ENCODE data around the gene TSC1.
"Not testable (repeated sequence)": the region's sequence is repeated elsewhere in the genome, so short reads cannot be mapped to it uniquely, and the experiment has no call there.

The TSC1 gene

DNA sequence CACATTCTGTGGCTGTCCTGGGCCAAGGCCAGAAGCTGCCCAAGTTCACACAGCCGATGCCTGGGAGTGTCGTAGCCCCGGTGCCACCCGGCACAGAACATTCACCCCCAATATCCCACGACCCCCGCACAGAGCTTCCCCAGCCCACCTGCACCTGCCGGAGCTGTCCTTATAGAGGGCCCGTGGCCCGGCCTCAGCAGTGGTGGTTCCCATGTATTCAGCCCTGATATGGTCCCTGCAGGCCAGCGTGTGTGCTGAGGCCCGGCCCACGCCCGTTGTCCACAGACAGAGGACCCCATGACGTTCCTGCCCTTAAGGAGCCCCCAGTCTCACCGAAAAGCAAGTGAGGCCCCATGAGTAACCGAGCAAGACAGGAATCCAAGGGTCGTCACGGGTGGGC, 28.8 kb upstream of the TSC1 start:
- H3K9me3 ChIP-seq (ENCODE audit: insufficient read depth, low read depth, low read length): no peaks in the 10 kb centered on the region
- H3K4me1 ChIP-seq (ENCODE audit: insufficient read depth, low read length): no peaks in the 10 kb centered on the region
- H3K27me3 ChIP-seq (ENCODE audit: insufficient read depth, low read length): peaks cover 39% of the 10 kb centered on the region
- H3K9ac ChIP-seq (ENCODE audit: low read depth, low read length): no peak overlapping the region
- no peak overlapping the region for H3K27ac ChIP-seq (ENCODE audit: low read length)
- no peak overlapping the region for H3K4me3 ChIP-seq (ENCODE audit: low read length)
- H3K36me3 ChIP-seq (ENCODE audit: insufficient read depth, low read depth, low read length): no peaks in the 10 kb centered on the region

- no peak overlapping the region for H3K9ac ChIP-seq (ENCODE audit: low read depth, low read length)
- H3K36me3 ChIP-seq (ENCODE audit: insufficient read depth, low read depth, low read length): no peaks in the 10 kb centered on the region
- no peaks in the 10 kb centered on the region for H3K9me3 ChIP-seq (ENCODE audit: insufficient read depth, low read depth, low read length)
- peaks cover 26% of the 10 kb centered on the region for H3K27me3 ChIP-seq (ENCODE audit: insufficient read depth, low read length)
- no peak overlapping the region for H3K27ac ChIP-seq (ENCODE audit: low read length)
- H3K4me3 ChIP-seq (ENCODE audit: low read length): no peak overlapping the region
- H3K4me1 ChIP-seq (ENCODE audit: insufficient read depth, low read length): no peaks in the 10 kb centered on the region
Measured at GRCh38 chr9:132970324-132971062, 26.1 kb upstream of the TSC1 start.

- Histone ChIP-seq H3K4me3 (ENCODE audit: low read length) (no peak overlapping the region), H3K9ac (ENCODE audit: low read depth, low read length) (no peak overlapping the region), H3K9me3 (ENCODE audit: insufficient read depth, low read depth, low read length) (no peaks in the 10 kb centered on the region), H3K27me3 (ENCODE audit: insufficient read depth, low read length) (peaks cover 19% of the 10 kb centered on the region), H3K27ac (ENCODE audit: low read length) (no peak overlapping the region), H3K36me3 (ENCODE audit: insufficient read depth, low read depth, low read length) (no peaks in the 10 kb centered on the region), H3K4me1 (ENCODE audit: insufficient read depth, low read length) (no peaks in the 10 kb centered on the region)
Measured at GRCh38 chr9:132969783-132970182, 25.4 kb upstream of the TSC1 start.

DNA sequence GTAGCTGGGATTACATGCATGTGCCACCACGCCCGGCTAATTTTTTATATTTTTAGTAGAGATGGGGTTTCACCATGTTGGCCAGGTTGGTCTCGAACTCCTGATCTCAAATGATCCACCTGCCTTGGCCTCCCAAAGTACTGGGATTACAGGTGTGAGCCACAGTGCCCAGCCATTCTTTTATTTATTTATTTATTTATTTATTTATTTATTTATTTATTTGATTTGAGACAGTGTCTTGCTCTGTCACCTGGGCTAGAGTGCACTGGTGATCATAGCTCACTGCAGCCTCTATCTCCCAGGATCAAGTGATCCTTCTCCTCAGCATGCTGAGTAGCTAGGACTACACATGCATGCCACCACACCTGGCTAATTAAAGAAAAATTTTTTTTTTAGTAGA, 23.5 kb upstream of the TSC1 start:
- not testable (repeated sequence) for H3K4me1 ChIP-seq (ENCODE audit: insufficient read depth, low read length); H3K4me3 ChIP-seq (ENCODE audit: low read length); H3K27ac ChIP-seq (ENCODE audit: low read length); H3K36me3 ChIP-seq (ENCODE audit: insufficient read depth, low read depth, low read length); H3K27me3 ChIP-seq (ENCODE audit: insufficient read depth, low read length); H3K9ac ChIP-seq (ENCODE audit: low read depth, low read length); H3K9me3 ChIP-seq (ENCODE audit: insufficient read depth, low read depth, low read length)

- Histone ChIP-seq H3K9ac (ENCODE audit: low read depth, low read length) (no peak overlapping the region), H3K27me3 (ENCODE audit: insufficient read depth, low read length) (no peaks in the 10 kb centered on the region), H3K36me3 (ENCODE audit: insufficient read depth, low read depth, low read length) (no peaks in the 10 kb centered on the region), H3K9me3 (ENCODE audit: insufficient read depth, low read depth, low read length) (no peaks in the 10 kb centered on the region), H3K4me1 (ENCODE audit: insufficient read depth, low read length) (no peaks in the 10 kb centered on the region), H3K4me3 (ENCODE audit: low read length) (no peak overlapping the region), H3K27ac (ENCODE audit: low read length) (no peak overlapping the region)
Measured at GRCh38 chr9:132965478-132965877, 21.1 kb upstream of the TSC1 start.

GRCh38 chr9:132961002-132961401, 16.6 kb upstream of the TSC1 start:
- Histone ChIP-seq H3K27ac (ENCODE audit: low read length) (no peak overlapping the region), H3K4me3 (ENCODE audit: low read length) (no peak overlapping the region), H3K9me3 (ENCODE audit: insufficient read depth, low read depth, low read length) (no peaks in the 10 kb centered on the region)

GRCh38 chr9:132957805-132958204, 13.4 kb upstream of the TSC1 start:
- H3K4me1 ChIP-seq (ENCODE audit: insufficient read depth, low read length): no peaks in the 10 kb centered on the region
- no peaks in the 10 kb centered on the region for H3K36me3 ChIP-seq (ENCODE audit: insufficient read depth, low read depth, low read length)
- H3K27me3 ChIP-seq (ENCODE audit: insufficient read depth, low read length): peaks cover 8% of the 10 kb centered on the region; the same call in 1 of the 2 replicates
- H3K9ac ChIP-seq (ENCODE audit: low read depth, low read length): no peak overlapping the region
- H3K27ac ChIP-seq (ENCODE audit: low read length): no peak overlapping the region
- H3K9me3 ChIP-seq (ENCODE audit: insufficient read depth, low read depth, low read length): no peaks in the 10 kb centered on the region; the same call in 1 of the 2 replicates
- H3K4me3 ChIP-seq (ENCODE audit: low read length): no peak overlapping the region

More at GRCh38 chr9:132961002-132961401, 16.6 kb upstream of the TSC1 start:
- Histone ChIP-seq H3K27me3 (ENCODE audit: insufficient read depth, low read length) (peaks cover 8% of the 10 kb centered on the region; the same call in 1 of the 2 replicates), H3K4me1 (ENCODE audit: insufficient read depth, low read length) (no peaks in the 10 kb centered on the region), H3K36me3 (ENCODE audit: insufficient read depth, low read depth, low read length) (no peaks in the 10 kb centered on the region), H3K9ac (ENCODE audit: low read depth, low read length) (no peak overlapping the region)

DNA sequence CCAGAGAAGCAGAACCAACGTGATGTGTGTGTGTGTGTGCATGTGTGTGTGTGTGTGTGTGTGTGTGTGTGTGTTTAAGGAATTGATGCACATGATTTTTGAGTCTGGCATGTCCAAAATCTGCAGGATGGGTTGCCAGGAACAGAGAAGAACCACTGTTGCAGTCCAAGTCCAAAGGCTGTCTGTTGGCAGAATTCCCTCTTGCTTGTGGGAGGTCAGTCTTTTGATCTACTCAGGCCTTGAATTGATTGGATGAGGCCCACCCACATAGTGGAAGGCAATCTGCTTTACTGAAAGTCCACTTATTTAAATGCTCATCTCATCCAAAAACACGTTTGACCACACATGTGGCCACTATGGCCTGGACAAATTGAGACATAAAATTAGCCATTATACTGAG, 11.4 kb upstream of the TSC1 start:
- Histone ChIP-seq H3K9me3 (ENCODE audit: insufficient read depth, low read depth, low read length) (no peaks in the 10 kb centered on the region; the same call in 1 of the 2 replicates), H3K36me3 (ENCODE audit: insufficient read depth, low read depth, low read length) (no peaks in the 10 kb centered on the region), H3K4me3 (ENCODE audit: low read length) (no peak overlapping the region), H3K4me1 (ENCODE audit: insufficient read depth, low read length) (no peaks in the 10 kb centered on the region), H3K27ac (ENCODE audit: low read length) (no peak overlapping the region), H3K27me3 (ENCODE audit: insufficient read depth, low read length) (peaks cover 8% of the 10 kb centered on the region; the same call in 1 of the 2 replicates), H3K9ac (ENCODE audit: low read depth, low read length) (no peak overlapping the region)

DNA sequence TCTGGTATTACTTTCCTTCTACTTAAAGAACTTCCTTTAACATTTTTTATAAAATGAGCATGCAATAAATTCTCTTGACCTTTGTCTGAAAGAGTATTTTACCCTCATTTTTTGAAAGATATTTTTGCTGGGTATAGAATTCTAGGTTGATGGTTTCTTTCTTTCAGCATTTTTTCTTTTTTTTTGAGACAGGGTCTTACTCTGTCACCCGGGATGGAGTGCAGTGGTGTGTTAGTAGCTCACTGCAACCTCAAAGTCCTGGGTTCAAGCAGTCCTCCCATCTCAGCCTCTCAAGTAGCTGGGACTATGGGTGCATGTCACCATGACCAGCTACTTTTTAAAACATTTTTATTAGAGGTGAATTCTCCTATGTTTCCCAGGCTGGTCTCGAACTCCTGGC, 10.7 kb upstream of the TSC1 start:
- no peak overlapping the region for H3K27ac ChIP-seq (ENCODE audit: low read length)
- H3K4me3 ChIP-seq (ENCODE audit: low read length): no peak overlapping the region
- H3K36me3 ChIP-seq (ENCODE audit: insufficient read depth, low read depth, low read length): no peaks in the 10 kb centered on the region
- H3K27me3 ChIP-seq (ENCODE audit: insufficient read depth, low read length): peaks cover 8% of the 10 kb centered on the region; the same call in 1 of the 2 replicates
- no peaks in the 10 kb centered on the region; the same call in 1 of the 2 replicates for H3K9me3 ChIP-seq (ENCODE audit: insufficient read depth, low read depth, low read length)
- H3K4me1 ChIP-seq (ENCODE audit: insufficient read depth, low read length): no peaks in the 10 kb centered on the region
- no peak overlapping the region for H3K9ac ChIP-seq (ENCODE audit: low read depth, low read length)

DNA sequence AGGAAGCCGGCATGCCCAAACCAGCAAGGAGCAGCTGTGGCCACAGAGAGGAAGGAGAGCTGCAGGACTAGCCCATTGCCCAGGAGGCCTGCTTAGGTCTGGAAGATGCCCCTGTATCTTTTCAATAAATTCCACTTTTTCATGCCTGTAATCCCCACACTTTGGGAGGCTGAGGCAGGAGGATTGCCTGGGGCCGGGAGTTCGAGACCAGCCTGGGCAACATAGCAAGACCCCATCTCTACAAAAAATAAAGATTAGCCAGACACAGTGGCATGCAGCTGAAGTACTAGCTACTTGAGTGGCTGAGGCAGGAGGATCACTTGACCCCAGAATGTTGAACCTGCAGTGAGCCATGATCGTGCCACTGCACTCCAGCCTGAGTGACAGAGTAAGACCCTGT, 5.3 kb upstream of the TSC1 start:
- Histone ChIP-seq H3K27ac (ENCODE audit: low read length) (no peak overlapping the region), H3K36me3 (ENCODE audit: insufficient read depth, low read depth, low read length) (no peaks in the 10 kb centered on the region), H3K4me3 (ENCODE audit: low read length) (no peak overlapping the region), H3K27me3 (ENCODE audit: insufficient read depth, low read length) (no peaks in the 10 kb centered on the region), H3K9me3 (ENCODE audit: insufficient read depth, low read depth, low read length) (no peaks in the 10 kb centered on the region), H3K4me1 (ENCODE audit: insufficient read depth, low read length) (0 out of 2 replicates have a peak, but pooled peaks cover 4% of the 10 kb centered on the region), H3K9ac (ENCODE audit: low read depth, low read length) (no peak overlapping the region)

DNA sequence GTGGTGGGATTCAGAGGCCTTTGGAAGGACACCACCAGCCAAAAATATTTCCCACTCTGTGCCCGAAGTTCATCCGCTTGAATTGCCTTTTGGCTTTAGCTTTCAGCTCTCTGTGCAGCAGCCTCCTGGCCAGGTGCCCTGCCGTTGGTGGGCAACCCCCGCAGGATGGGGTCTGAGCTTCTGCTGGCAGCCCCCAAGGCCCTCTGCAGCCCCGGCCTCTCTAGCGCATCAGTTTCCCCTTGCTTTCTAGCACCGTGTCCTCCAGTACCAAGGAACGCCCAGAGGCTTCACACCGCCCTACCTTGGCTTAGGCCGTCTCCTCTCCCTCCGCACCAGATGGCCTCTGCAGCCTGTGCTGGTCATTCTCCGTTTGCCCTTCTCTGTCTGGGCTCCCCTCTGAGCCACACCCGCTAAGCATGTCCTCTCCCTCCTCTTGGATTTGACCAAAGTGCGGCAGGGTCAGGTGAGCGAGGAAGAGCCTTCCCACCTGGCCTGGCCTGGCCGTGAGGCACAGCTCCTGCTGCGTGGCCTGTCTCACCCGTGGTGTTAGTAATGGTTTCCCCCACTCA, 4.2 kb upstream of the TSC1 start:
- Histone ChIP-seq H3K36me3 (ENCODE audit: insufficient read depth, low read depth, low read length) (no peaks in the 10 kb centered on the region), H3K4me3 (ENCODE audit: low read length) (no peak overlapping the region), H3K27ac (ENCODE audit: low read length) (no peak overlapping the region), H3K9ac (ENCODE audit: low read depth, low read length) (no peak overlapping the region), H3K4me1 (ENCODE audit: insufficient read depth, low read length) (peaks cover 4% of the 10 kb centered on the region; the same call in 1 of the 2 replicates), H3K9me3 (ENCODE audit: insufficient read depth, low read depth, low read length) (no peaks in the 10 kb centered on the region), H3K27me3 (ENCODE audit: insufficient read depth, low read length) (no peaks in the 10 kb centered on the region)

DNA sequence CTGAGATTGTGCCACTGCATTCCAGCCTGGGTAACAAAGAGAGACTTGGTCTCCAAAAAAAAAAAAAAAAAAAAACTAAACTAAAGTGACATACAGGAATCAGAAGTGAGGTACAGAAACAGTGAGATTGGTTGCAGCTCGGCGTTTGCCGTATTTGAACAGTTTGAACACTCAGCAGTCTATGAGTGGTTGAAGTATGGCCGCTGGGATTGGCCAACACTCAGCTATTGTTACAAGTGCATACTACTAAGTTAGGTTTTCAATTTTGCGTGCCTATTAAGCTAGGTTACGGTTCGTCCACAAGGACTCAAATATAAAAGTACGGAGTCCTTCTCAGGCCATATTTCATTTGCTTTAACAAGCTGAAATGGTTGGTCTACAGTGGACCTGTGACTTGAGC, 3.3 kb upstream of the TSC1 start:
- Histone ChIP-seq H3K27ac (ENCODE audit: low read length) (no peak overlapping the region), H3K4me3 (ENCODE audit: low read length) (no peak overlapping the region), H3K9me3 (ENCODE audit: insufficient read depth, low read depth, low read length) (no peaks in the 10 kb centered on the region), H3K36me3 (ENCODE audit: insufficient read depth, low read depth, low read length) (no peaks in the 10 kb centered on the region), H3K27me3 (ENCODE audit: insufficient read depth, low read length) (no peaks in the 10 kb centered on the region), H3K4me1 (ENCODE audit: insufficient read depth, low read length) (peaks cover 9% of the 10 kb centered on the region; the same call in 1 of the 2 replicates), H3K9ac (ENCODE audit: low read depth, low read length) (no peak overlapping the region)
